WERI-Rb-1 (cell line): ENCODE data around the gene SEZ6L.

Experiments used
- DNase-seq: peaks from one replicate; pipeline ENCODE4 v3.0.0-alpha.2; 2020
- H3K27ac ChIP-seq: fragments of 250-450 bp; sonication (Bioruptor Pico); 2 replicates; pipeline ENCODE4 v1.5.1; 2020; ENCODE audit warnings: mild to moderate bottlenecking, moderate library complexity
- H3K27me3 ChIP-seq: fragments of 250-450 bp; sonication (Bioruptor Pico); 2 replicates; pipeline ENCODE4 v1.5.1; 2021; ENCODE audit warnings: mild to moderate bottlenecking, low read depth, moderate library complexity; ENCODE audit not compliant: insufficient read depth, severe bottlenecking
- H3K36me3 ChIP-seq: fragments of 250-450 bp; sonication (Bioruptor Pico); 2 replicates; pipeline ENCODE4 v1.5.1; 2020; ENCODE audit warnings: mild to moderate bottlenecking, moderate library complexity
- H3K4me3 ChIP-seq: 2 replicates; pipeline ENCODE4 v1.5.1; 2011; ENCODE audit warnings: low read depth, mild to moderate bottlenecking, control low read depth, low read length
- H3K9me3 ChIP-seq: fragments of 250-450 bp; sonication (Bioruptor Pico); 2 replicates; pipeline ENCODE4 v1.5.1; 2021; ENCODE audit warnings: mild to moderate bottlenecking, moderate library complexity; ENCODE audit not compliant: severe bottlenecking
- CTCF ChIP-seq: IDR thresholded peaks from 2 replicates; pipeline ENCODE4 v1.5.1; 2011; ENCODE audit warnings: low read depth, mild to moderate bottlenecking, control low read depth, inconsistent platforms, low read length

The SEZ6L gene

GRCh38 chr22:26364066-26365015 is 195.1 kb downstream of the SEZ6L start:
- TF ChIP-seq CTCF, result peak; percentile 83
- H3K4me3 ChIP-seq, result no peak overlapping the region
- DNase-seq, result peak; percentile 91
- no peaks in the 10 kb centered on the region for H3K9me3 ChIP-seq
- no peak overlapping the region for H3K27ac ChIP-seq
- H3K27me3 ChIP-seq, result no peaks in the 10 kb centered on the region
- no peaks in the 10 kb centered on the region for H3K36me3 ChIP-seq

GRCh38 chr22:26367402-26368245 is 198.4 kb downstream of the SEZ6L start:
- Histone ChIP-seq H3K27ac (no peak overlapping the region), H3K36me3 (no peaks in the 10 kb centered on the region), H3K9me3 (no peaks in the 10 kb centered on the region), H3K27me3 (no peaks in the 10 kb centered on the region), H3K4me3 (no peak overlapping the region)
- peak; percentile 67 for TF ChIP-seq CTCF
- peak; percentile 65 for DNase-seq

GRCh38 chr22:26372890-26373289 is 203.6 kb downstream of the SEZ6L start:
- Histone ChIP-seq H3K27me3 (no peaks in the 10 kb centered on the region), H3K27ac (no peak overlapping the region), H3K36me3 (no peaks in the 10 kb centered on the region), H3K9me3 (no peaks in the 10 kb centered on the region), H3K4me3 (no peak overlapping the region)
- no peak for DNase-seq
- no peak for TF ChIP-seq CTCF

- H3K36me3 ChIP-seq, result no peaks in the 10 kb centered on the region
- no peaks in the 10 kb centered on the region for H3K9me3 ChIP-seq
- no peak overlapping the region for H3K27ac ChIP-seq
- H3K4me3 ChIP-seq, result no peak overlapping the region
- DNase-seq, result no peak
- no peak for TF ChIP-seq CTCF
- H3K27me3 ChIP-seq, result no peaks in the 10 kb centered on the region
Measured at GRCh38 chr22:26374391-26375026, 205.2 kb downstream of the SEZ6L start.

- H3K4me3 ChIP-seq, result no peak overlapping the region
- no peak overlapping the region for H3K27ac ChIP-seq
- no peaks in the 10 kb centered on the region for H3K27me3 ChIP-seq
- TF ChIP-seq CTCF, result no peak
- no peaks in the 10 kb centered on the region for H3K36me3 ChIP-seq
- no peak for DNase-seq
- H3K9me3 ChIP-seq, result no peaks in the 10 kb centered on the region
Measured at GRCh38 chr22:26377170-26377830, 208.0 kb downstream of the SEZ6L start.
